Measurements from ENCODE around the gene ADCK2.

DNA sequence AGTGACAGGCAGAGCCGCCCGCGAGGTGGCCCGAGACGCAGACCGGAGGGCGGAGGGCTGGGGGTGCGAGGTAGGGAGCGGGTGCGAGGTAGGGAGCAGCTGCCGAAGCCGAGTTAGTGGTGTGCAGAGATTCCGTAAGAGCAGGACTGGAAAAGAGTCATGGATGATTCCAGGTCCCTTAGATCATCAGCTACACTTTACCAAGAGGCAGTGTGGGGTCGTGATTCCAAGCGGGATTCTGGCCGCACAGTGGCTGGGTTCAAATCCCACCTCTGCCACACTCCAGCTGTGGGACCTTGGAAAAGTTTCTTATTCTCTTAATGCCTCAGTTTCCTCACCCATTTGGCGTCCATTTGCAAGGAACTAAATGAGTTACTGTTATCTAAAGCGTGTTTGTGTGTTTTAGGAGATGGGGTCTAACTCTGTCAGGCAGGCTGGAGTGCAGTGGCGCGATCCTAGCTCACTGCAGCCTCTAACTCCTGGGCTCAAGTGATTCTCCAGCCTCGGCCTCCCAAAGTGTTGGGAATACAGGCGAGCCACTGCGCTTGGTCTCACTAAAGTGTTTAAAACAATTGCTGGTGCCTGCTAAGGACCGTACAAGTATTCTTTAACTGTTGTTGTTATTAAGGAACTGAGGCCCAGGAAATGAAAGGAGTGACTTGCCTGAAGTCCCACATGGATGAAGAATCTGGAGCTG, 24.9 kb downstream of the ADCK2 start:
- TF ChIP-seq, protein P1, sequence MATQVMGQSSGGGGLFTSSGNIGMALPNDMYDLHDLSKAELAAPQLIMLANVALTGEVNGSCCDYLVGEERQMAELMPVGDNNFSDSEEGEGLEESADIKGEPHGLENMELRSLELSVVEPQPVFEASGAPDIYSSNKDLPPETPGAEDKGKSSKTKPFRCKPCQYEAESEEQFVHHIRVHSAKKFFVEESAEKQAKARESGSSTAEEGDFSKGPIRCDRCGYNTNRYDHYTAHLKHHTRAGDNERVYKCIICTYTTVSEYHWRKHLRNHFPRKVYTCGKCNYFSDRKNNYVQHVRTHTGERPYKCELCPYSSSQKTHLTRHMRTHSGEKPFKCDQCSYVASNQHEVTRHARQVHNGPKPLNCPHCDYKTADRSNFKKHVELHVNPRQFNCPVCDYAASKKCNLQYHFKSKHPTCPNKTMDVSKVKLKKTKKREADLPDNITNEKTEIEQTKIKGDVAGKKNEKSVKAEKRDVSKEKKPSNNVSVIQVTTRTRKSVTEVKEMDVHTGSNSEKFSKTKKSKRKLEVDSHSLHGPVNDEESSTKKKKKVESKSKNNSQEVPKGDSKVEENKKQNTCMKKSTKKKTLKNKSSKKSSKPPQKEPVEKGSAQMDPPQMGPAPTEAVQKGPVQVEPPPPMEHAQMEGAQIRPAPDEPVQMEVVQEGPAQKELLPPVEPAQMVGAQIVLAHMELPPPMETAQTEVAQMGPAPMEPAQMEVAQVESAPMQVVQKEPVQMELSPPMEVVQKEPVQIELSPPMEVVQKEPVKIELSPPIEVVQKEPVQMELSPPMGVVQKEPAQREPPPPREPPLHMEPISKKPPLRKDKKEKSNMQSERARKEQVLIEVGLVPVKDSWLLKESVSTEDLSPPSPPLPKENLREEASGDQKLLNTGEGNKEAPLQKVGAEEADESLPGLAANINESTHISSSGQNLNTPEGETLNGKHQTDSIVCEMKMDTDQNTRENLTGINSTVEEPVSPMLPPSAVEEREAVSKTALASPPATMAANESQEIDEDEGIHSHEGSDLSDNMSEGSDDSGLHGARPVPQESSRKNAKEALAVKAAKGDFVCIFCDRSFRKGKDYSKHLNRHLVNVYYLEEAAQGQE (IDR thresholded peaks at IDR 0.05; ENCODE audit: insufficient replicate concordance, low read depth), result no peak
- TF ChIP-seq, protein P2, sequence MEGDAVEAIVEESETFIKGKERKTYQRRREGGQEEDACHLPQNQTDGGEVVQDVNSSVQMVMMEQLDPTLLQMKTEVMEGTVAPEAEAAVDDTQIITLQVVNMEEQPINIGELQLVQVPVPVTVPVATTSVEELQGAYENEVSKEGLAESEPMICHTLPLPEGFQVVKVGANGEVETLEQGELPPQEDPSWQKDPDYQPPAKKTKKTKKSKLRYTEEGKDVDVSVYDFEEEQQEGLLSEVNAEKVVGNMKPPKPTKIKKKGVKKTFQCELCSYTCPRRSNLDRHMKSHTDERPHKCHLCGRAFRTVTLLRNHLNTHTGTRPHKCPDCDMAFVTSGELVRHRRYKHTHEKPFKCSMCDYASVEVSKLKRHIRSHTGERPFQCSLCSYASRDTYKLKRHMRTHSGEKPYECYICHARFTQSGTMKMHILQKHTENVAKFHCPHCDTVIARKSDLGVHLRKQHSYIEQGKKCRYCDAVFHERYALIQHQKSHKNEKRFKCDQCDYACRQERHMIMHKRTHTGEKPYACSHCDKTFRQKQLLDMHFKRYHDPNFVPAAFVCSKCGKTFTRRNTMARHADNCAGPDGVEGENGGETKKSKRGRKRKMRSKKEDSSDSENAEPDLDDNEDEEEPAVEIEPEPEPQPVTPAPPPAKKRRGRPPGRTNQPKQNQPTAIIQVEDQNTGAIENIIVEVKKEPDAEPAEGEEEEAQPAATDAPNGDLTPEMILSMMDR (IDR thresholded peaks at IDR 0.05; ENCODE audit: insufficient read depth, low read length), result no peak
- TF ChIP-seq GABPA (IDR thresholded peaks at IDR 0.05; ENCODE audit: low read depth), result no peak
- no peak for TF ChIP-seq POLR2AphosphoS5 (IDR thresholded peaks at IDR 0.05; ENCODE audit: low read depth)
